Calu3 (cell line): Measurements from ENCODE around the gene CYTIP. TPM values are rescaled to one million over a fixed set of nuclear protein-coding genes. Genes with fewer than 3 reads are reported as not detected.

Experiments
- BruUV-seq: library from RNA; stranded (reverse); fragments of 400-500 nt; replicated peaks from 2 replicates; lab custom pipeline; 2021; lab: Mats Ljungman, UMichigan
- CTCF ChIA-PET: fragments of 300-600 bp; sonication (Branson Sonifier 250); formaldehyde crosslinking; loops from one replicate; lab custom pipeline; 2022; ENCODE audit warnings: antibody characterized with exemption; lab: Charles Lee
- DNase-seq: peaks from one replicate; pipeline ENCODE4 v3.0.0; 2022
- H3K27ac Mint-ChIP-seq: one replicate; pipeline ENCODE4 v1.8.0; 2022; ENCODE audit warnings: mixed read lengths; ENCODE audit not compliant: unreplicated experiment
- H3K27me3 Mint-ChIP-seq: one replicate; pipeline ENCODE4 v1.8.0; 2022; ENCODE audit warnings: mixed read lengths; ENCODE audit not compliant: unreplicated experiment
- H3K36me3 Mint-ChIP-seq: one replicate; pipeline ENCODE4 v1.8.0; 2022; ENCODE audit warnings: mild to moderate bottlenecking, moderate library complexity, mixed read lengths; ENCODE audit not compliant: insufficient read depth, unreplicated experiment
- H3K4me1 Mint-ChIP-seq: one replicate; pipeline ENCODE4 v1.8.0; 2022; ENCODE audit warnings: mild to moderate bottlenecking, low read depth, mixed read lengths; ENCODE audit not compliant: unreplicated experiment
- H3K4me3 Mint-ChIP-seq: one replicate; pipeline ENCODE4 v1.8.0; 2022; ENCODE audit warnings: mild to moderate bottlenecking, low read depth, moderate library complexity, mixed read lengths; ENCODE audit not compliant: unreplicated experiment
- H3K9me3 Mint-ChIP-seq: one replicate; pipeline ENCODE4 v1.8.0; 2022; ENCODE audit warnings: low read depth, mixed read lengths; ENCODE audit not compliant: unreplicated experiment
- CTCF ChIP-seq: fragments of 200-600 bp; IDR thresholded peaks from one replicate; pipeline ENCODE4 v1.8.0; 2022; ENCODE audit warnings: antibody characterized with exemption; ENCODE audit not compliant: unreplicated experiment
- intact Hi-C: fragments of 100-400 bp; cut with micrococcal nuclease; formaldehyde crosslinking; loops from one replicate; pipeline ENCODE4 v1.10.0; 2022; ENCODE audit not compliant: unreplicated experiment
- total RNA-seq: library from RNA; stranded (reverse); gene quantifications from 2 replicates; pipeline ENCODE4 v1.2.3, GENCODE V29; 2022

The CYTIP gene
- total RNA-seq, 1 experiment from 2014 or later, result not detected

GRCh38 chr2:157479081-157480027 is 35.5 kb upstream of the CYTIP start:
- Mint-ChIP-seq H3K9me3 (no peaks in the 10 kb centered on the region), H3K4me3 (no peak overlapping the region), H3K27me3 (no peaks in the 10 kb centered on the region), H3K4me1 (no peaks in the 10 kb centered on the region), H3K27ac (no peak overlapping the region), H3K36me3 (no peaks in the 10 kb centered on the region)
- no peak for DNase-seq
- intact Hi-C loops, result no loop called here
- BruUV-seq, result no TSS peak
- CTCF ChIA-PET, result interaction anchor here (0.6 kb wide), 1 partner anchor 39 kb away, joined by 3 read pairs; no protein-coding TSS in a partner anchor
- no peak for TF ChIP-seq CTCF

GRCh38 chr2:157477919-157478318 is 34.0 kb upstream of the CYTIP start:
- intact Hi-C loops, result no loop called here
- CTCF ChIA-PET, result no interaction called here
- H3K4me1 Mint-ChIP-seq, result no peaks in the 10 kb centered on the region
- DNase-seq, result no peak
- BruUV-seq, result no TSS peak
- no peak overlapping the region for H3K4me3 Mint-ChIP-seq
- no peaks in the 10 kb centered on the region for H3K36me3 Mint-ChIP-seq
- H3K27ac Mint-ChIP-seq, result no peak overlapping the region
- no peak for TF ChIP-seq CTCF
- H3K27me3 Mint-ChIP-seq, result no peaks in the 10 kb centered on the region
- H3K9me3 Mint-ChIP-seq, result no peaks in the 10 kb centered on the region

- Mint-ChIP-seq H3K4me1 (no peaks in the 10 kb centered on the region), H3K27ac (no peak overlapping the region), H3K27me3 (no peaks in the 10 kb centered on the region), H3K9me3 (no peaks in the 10 kb centered on the region), H3K36me3 (no peaks in the 10 kb centered on the region), H3K4me3 (no peak overlapping the region)
- CTCF ChIA-PET, result no interaction called here
- BruUV-seq, result no TSS peak
- TF ChIP-seq CTCF, result no peak
- no peak for DNase-seq
- intact Hi-C loops, result no loop called here
Observed at GRCh38 chr2:157476953-157477709, 33.2 kb upstream of the CYTIP start.

GRCh38 chr2:157475722-157476390 is 32.0 kb upstream of the CYTIP start:
- CTCF ChIA-PET, result no interaction called here
- Mint-ChIP-seq H3K4me3 (no peak overlapping the region), H3K27me3 (no peaks in the 10 kb centered on the region), H3K27ac (no peak overlapping the region), H3K9me3 (no peaks in the 10 kb centered on the region), H3K36me3 (no peaks in the 10 kb centered on the region), H3K4me1 (no peaks in the 10 kb centered on the region)
- no peak for DNase-seq
- BruUV-seq, result no TSS peak
- intact Hi-C loops, result no loop called here
- TF ChIP-seq CTCF, result no peak
